IPS-18a (cell line): Measurements from ENCODE around the gene POGZ.

Experiments used
- H3K27ac ChIP-seq: one replicate; pipeline ENCODE4 v1.5.1; 2013; ENCODE audit warnings: low read length
- H3K27me3 ChIP-seq: one replicate; pipeline ENCODE4 v1.6.1; 2013; ENCODE audit warnings: mild to moderate bottlenecking, low read length; ENCODE audit not compliant: control insufficient read depth, insufficient read depth
- H3K36me3 ChIP-seq: one replicate; pipeline ENCODE4 v1.6.1; 2013; ENCODE audit warnings: low read depth, low read length; ENCODE audit not compliant: control insufficient read depth
- H3K4me1 ChIP-seq: one replicate; pipeline ENCODE4 v1.6.1; 2013; ENCODE audit warnings: low read depth, low read length; ENCODE audit not compliant: control insufficient read depth
- H3K4me3 ChIP-seq: one replicate; pipeline ENCODE4 v1.5.1; 2013; ENCODE audit warnings: low read length
- H3K9ac ChIP-seq: one replicate; pipeline ENCODE4 v1.6.1; 2013; ENCODE audit warnings: mild to moderate bottlenecking, low read length, moderate library complexity
- H3K9me3 ChIP-seq: one replicate; pipeline ENCODE4 v1.6.1; 2013; ENCODE audit warnings: low read depth, low read length; ENCODE audit not compliant: control insufficient read depth

POGZ gene

GRCh38 chr1:151474745-151475144 lies 15.5 kb upstream of the POGZ start:
- H3K9me3 ChIP-seq = no peaks in the 10 kb centered on the region
- H3K27ac ChIP-seq = no peak overlapping the region
- no peaks in the 10 kb centered on the region for H3K27me3 ChIP-seq
- no peaks in the 10 kb centered on the region for H3K36me3 ChIP-seq
- no peak overlapping the region for H3K4me3 ChIP-seq
- peaks cover 4% of the 10 kb centered on the region for H3K4me1 ChIP-seq
- no peak overlapping the region for H3K9ac ChIP-seq

GRCh38 chr1:151472856-151473731 lies 13.8 kb upstream of the POGZ start:
- H3K9me3 ChIP-seq = no peaks in the 10 kb centered on the region
- no peaks in the 10 kb centered on the region for H3K27me3 ChIP-seq
- peaks cover 4% of the 10 kb centered on the region for H3K4me1 ChIP-seq
- H3K4me3 ChIP-seq = peak overlapping the region; percentile 61
- H3K27ac ChIP-seq = no peak overlapping the region
- H3K9ac ChIP-seq = peak overlapping the region; percentile 71
- no peaks in the 10 kb centered on the region for H3K36me3 ChIP-seq

- H3K36me3 ChIP-seq = no peaks in the 10 kb centered on the region
- H3K27ac ChIP-seq = no peak overlapping the region
- H3K4me1 ChIP-seq = no peaks in the 10 kb centered on the region
- no peak overlapping the region for H3K4me3 ChIP-seq
- no peaks in the 10 kb centered on the region for H3K9me3 ChIP-seq
- H3K27me3 ChIP-seq = peaks cover 18% of the 10 kb centered on the region
- no peak overlapping the region for H3K9ac ChIP-seq
Observed at GRCh38 chr1:151465026-151465425, 5.7 kb upstream of the POGZ start.

- Histone ChIP-seq H3K4me3 (no peak overlapping the region), H3K27me3 (peaks cover 18% of the 10 kb centered on the region), H3K9me3 (no peaks in the 10 kb centered on the region), H3K9ac (no peak overlapping the region), H3K4me1 (peaks cover 9% of the 10 kb centered on the region), H3K27ac (no peak overlapping the region), H3K36me3 (no peaks in the 10 kb centered on the region)
Observed at GRCh38 chr1:151461694-151462093, 2.4 kb upstream of the POGZ start.

- peaks cover 18% of the 10 kb centered on the region for H3K27me3 ChIP-seq
- H3K36me3 ChIP-seq = no peaks in the 10 kb centered on the region
- H3K27ac ChIP-seq = no peak overlapping the region
- H3K4me3 ChIP-seq = peak overlapping the region; percentile 16
- H3K9ac ChIP-seq = peak overlapping the region; percentile 41
- H3K9me3 ChIP-seq = no peaks in the 10 kb centered on the region
- H3K4me1 ChIP-seq = peaks cover 9% of the 10 kb centered on the region
Observed at GRCh38 chr1:151458802-151459330, 428 bp downstream of the POGZ start.

GRCh38 chr1:151457911-151458801 lies 1.1 kb downstream of the POGZ start:
- Histone ChIP-seq H3K9me3 (no peaks in the 10 kb centered on the region), H3K27ac (peak overlapping the region; percentile 71), H3K9ac (peak overlapping the region; percentile 85), H3K4me1 (peaks cover 9% of the 10 kb centered on the region), H3K36me3 (no peaks in the 10 kb centered on the region), H3K27me3 (peaks cover 11% of the 10 kb centered on the region), H3K4me3 (peak overlapping the region; percentile 82)

GRCh38 chr1:151455966-151456365 lies 3.3 kb downstream of the POGZ start:
- no peaks in the 10 kb centered on the region for H3K9me3 ChIP-seq
- no peak overlapping the region for H3K27ac ChIP-seq
- H3K27me3 ChIP-seq = no peaks in the 10 kb centered on the region
- H3K36me3 ChIP-seq = no peaks in the 10 kb centered on the region
- H3K4me1 ChIP-seq = peaks cover 9% of the 10 kb centered on the region
- no peak overlapping the region for H3K4me3 ChIP-seq
- H3K9ac ChIP-seq = no peak overlapping the region

- Histone ChIP-seq H3K36me3 (no peaks in the 10 kb centered on the region), H3K9me3 (no peaks in the 10 kb centered on the region), H3K4me3 (no peak overlapping the region), H3K9ac (no peak overlapping the region), H3K4me1 (peaks cover 9% of the 10 kb centered on the region), H3K27ac (no peak overlapping the region), H3K27me3 (no peaks in the 10 kb centered on the region)
Observed at GRCh38 chr1:151455231-151455630, 4.1 kb downstream of the POGZ start.

- H3K4me1 ChIP-seq = peaks cover 12% of the 10 kb centered on the region
- H3K36me3 ChIP-seq = no peaks in the 10 kb centered on the region
- no peak overlapping the region for H3K9ac ChIP-seq
- H3K27ac ChIP-seq = no peak overlapping the region
- no peaks in the 10 kb centered on the region for H3K27me3 ChIP-seq
- no peak overlapping the region for H3K4me3 ChIP-seq
- H3K9me3 ChIP-seq = no peaks in the 10 kb centered on the region
Observed at GRCh38 chr1:151447696-151448095, 11.6 kb downstream of the POGZ start.

- no peaks in the 10 kb centered on the region for H3K27me3 ChIP-seq
- H3K36me3 ChIP-seq = peaks cover 18% of the 10 kb centered on the region
- no peak overlapping the region for H3K4me3 ChIP-seq
- no peak overlapping the region for H3K27ac ChIP-seq
- no peaks in the 10 kb centered on the region for H3K9me3 ChIP-seq
- H3K9ac ChIP-seq = no peak overlapping the region
- peaks cover 12% of the 10 kb centered on the region for H3K4me1 ChIP-seq
Observed at GRCh38 chr1:151444783-151445177, 14.5 kb downstream of the POGZ start.
